Nucleus accumbens (tissue), 56 donors: ENCODE results near the gene OGDH.
"Not testable (repeated sequence)": the region's sequence is repeated elsewhere in the genome, so short reads cannot be mapped to it uniquely, and the experiment has no call there.

Source experiments
- DNase-seq, 56 donors: peaks; one replicate each; lab custom pipeline; 2025; lab: John Stamatoyannopoulos, UW

The OGDH gene

GRCh38 chr7:44576228-44576627, 30.2 kb upstream of the OGDH start:
- no peak for DNase-seq

GRCh38 chr7:44580945-44581878, 25.2 kb upstream of the OGDH start:
- DNase-seq: peak in 7 of 56 donors; percentile 9 to 47 (median 38)

GRCh38 chr7:44581879-44582603, 24.4 kb upstream of the OGDH start, which contains the start of gene TMED4:
Gene TMED4 (minus strand): TSS chr7:44582231. CDS start chr7:44582206, 25 bp downstream.
- peak; percentile 75 to 99 (median 98) for DNase-seq

GRCh38 chr7:44583146-44583865, 23.1 kb upstream of the OGDH start:
- DNase-seq: no peak

- peak in 14 of 56 donors; percentile 2 to 53 (median 6) for DNase-seq
These were observed 18.4 kb upstream of the OGDH start for GRCh38 chr7:44587843-44588711.

- no peak for DNase-seq
These were observed 15.5 kb upstream of the OGDH start for GRCh38 chr7:44590910-44591309.

- no peak for DNase-seq
These were observed 10.3 kb upstream of the OGDH start for GRCh38 chr7:44595934-44596635.

GRCh38 chr7:44597181-44597580, 9.2 kb upstream of the OGDH start:
- DNase-seq: not testable (repeated sequence)

- no peak for DNase-seq
These were observed 7.2 kb upstream of the OGDH start for GRCh38 chr7:44599222-44599621.

GRCh38 chr7:44602576-44602910, 3.9 kb upstream of the OGDH start:
- no peak for DNase-seq

GRCh38 chr7:44603193-44603592, 3.2 kb upstream of the OGDH start:
- no peak for DNase-seq

- no peak for DNase-seq
These were observed 1.5 kb upstream of the OGDH start for GRCh38 chr7:44604941-44605340.

- DNase-seq: peak in 1 of 56 donors; percentile 35
These were observed 978 bp downstream of the OGDH start for GRCh38 chr7:44607141-44608068.

- DNase-seq: no peak
These were observed 2.7 kb downstream of the OGDH start for GRCh38 chr7:44608916-44609648.

GRCh38 chr7:44609829-44610228, 3.4 kb downstream of the OGDH start:
- DNase-seq: no peak

GRCh38 chr7:44615149-44615611, 8.8 kb downstream of the OGDH start:
- DNase-seq: no peak

GRCh38 chr7:44615793-44616192, 9.4 kb downstream of the OGDH start:
- DNase-seq: no peak
